ENCODE results near the gene ZFP91. TPM values are rescaled to one million over a fixed set of nuclear protein-coding genes. Genes with fewer than 3 reads are reported as not detected.

The ZFP91 gene
- polyA plus RNA-seq, 2 of the 4 experiments (the other 2 are of a cell fraction): 48.5 to 66.9 TPM

- DNase-seq (ENCODE audit: low read depth in 1 of 2, low spot score in 1 of 2) (no peak), ATAC-seq (no peak), FAIRE-seq (no peak)
- no peak for TF ChIP-seq CTCF (IDR thresholded peaks at IDR 0.05)
- no peak for TF ChIP-seq EP300 (IDR thresholded peaks at IDR 0.05)
- no peak for TF ChIP-seq RAD21 (conservative IDR thresholded peaks at IDR 0.05 in 1 of 2, IDR thresholded peaks at IDR 0.05 in 1 of 2)
- TF ChIP-seq ZC3H11A (IDR thresholded peaks at IDR 0.05): no peak
- peaks cover 17% of the 10 kb centered on the region; the same call in 2 of the 3 replicates for H3K4me1 ChIP-seq
- H3K27ac ChIP-seq: no peak overlapping the region
- WGBS (ENCODE audit: missing lambda C conversion rate): 91% methylated on average over 8 of the region's 8 CpGs
- no peaks in the 10 kb centered on the region for H3K9me3 ChIP-seq
- CTCF ChIA-PET: interaction anchor here (0.6 to 1.1 kb wide), 2 partner anchors 20 to 486 kb away, joined by 3 read pairs; no protein-coding TSS in a partner anchor
- no peak overlapping the region for H3K4me2 ChIP-seq
- POLR2A ChIA-PET: no interaction called here
- no peak overlapping the region for H3K4me3 ChIP-seq
These were observed 30.9 kb downstream of the ZFP91 start for GRCh38 chr11:58609723-58610122.

- H3K4me1 ChIP-seq: no peaks in the 10 kb centered on the region
- WGBS (ENCODE audit: missing lambda C conversion rate): 89% methylated on average over 2 of the region's 2 CpGs
- CTCF ChIA-PET: interaction anchor here (0.6 kb wide), 1 partner anchor 1156 kb away, joined by 3 read pairs; no protein-coding TSS in a partner anchor
- TF ChIP-seq GATA3 (IDR thresholded peaks at IDR 0.05; ENCODE audit: borderline replicate concordance) (no peak), PHF8 (IDR thresholded peaks at IDR 0.05; ENCODE audit: borderline replicate concordance, low read depth) (no peak), NR3C1 (IDR thresholded peaks at IDR 0.05) (no peak), TP53 (CRISPR knock-in tag; IDR thresholded peaks at IDR 0.05) (no peak), E2F6 (IDR thresholded peaks at IDR 0.05; ENCODE audit: borderline replicate concordance, low read depth) (no peak), KDM1A (IDR thresholded peaks at IDR 0.05; ENCODE audit: low read depth) (no peak), JUNB (IDR thresholded peaks at IDR 0.05) (no peak), HES2 (IDR thresholded peaks at IDR 0.05) (no peak), RARB (CRISPR knock-in tag; IDR thresholded peaks at IDR 0.05) (no peak), RFX5 (IDR thresholded peaks at IDR 0.05) (no peak), POLR2AphosphoS2 (conservative IDR thresholded peaks at IDR 0.05; ENCODE audit: low read length) (no peak), MAX (IDR thresholded peaks at IDR 0.05) (no peak), KDM5A (IDR thresholded peaks at IDR 0.05) (no peak), HOXA7 (CRISPR knock-in tag; IDR thresholded peaks at IDR 0.05) (no peak)
- no peak for DNase-seq (ENCODE audit: low read depth in 1 of 2, low spot score in 1 of 2)
- FAIRE-seq: no peak
- ATAC-seq: no peak
- no peak overlapping the region for H3K4me3 ChIP-seq
- no peaks in the 10 kb centered on the region for H3K9me3 ChIP-seq
- POLR2A ChIA-PET: no interaction called here
- no peak overlapping the region for H3K4me2 ChIP-seq
- H3K27ac ChIP-seq: no peak overlapping the region
These were observed 34.4 kb downstream of the ZFP91 start for GRCh38 chr11:58613228-58613627.

- no peaks in the 10 kb centered on the region for H3K4me1 ChIP-seq
- H3K4me3 ChIP-seq: no peak overlapping the region
- TF ChIP-seq POLR2A (IDR thresholded peaks at IDR 0.05; ENCODE audit: low read length) (no peak), MAFK (IDR thresholded peaks at IDR 0.05; ENCODE audit: partially characterized antibody) (peak; percentile 88), MYC (IDR thresholded peaks at IDR 0.05; ENCODE audit: borderline replicate concordance, low read length) (no peak)
- H3K9me3 ChIP-seq: no peaks in the 10 kb centered on the region
- ChIA-PET POLR2A (no interaction called here), CTCF (no interaction called here)
- 81% methylated on average over 1 of the region's 1 CpG for WGBS (ENCODE audit: missing lambda C conversion rate)
- H3K4me2 ChIP-seq: no peak overlapping the region
- ATAC-seq: no peak
- no peak for DNase-seq (ENCODE audit: low read depth in 1 of 2, low spot score in 1 of 2)
- no peak overlapping the region for H3K27ac ChIP-seq
- no peak for FAIRE-seq
These were observed 36.7 kb downstream of the ZFP91 start for GRCh38 chr11:58615559-58615958.
